Parathyroid adenoma (tissue), 2 donors: Measurements from ENCODE around the gene GGT5.

Experiments used
- H2AFZ ChIP-seq: fragments of 300-600 bp; sonication (generic); one replicate; pipeline ENCODE4 v1.7.0; 2017; ENCODE audit warnings: antibody characterized with exemption, mild to moderate bottlenecking
- H3K27ac ChIP-seq: fragments of 300-600 bp; sonication (generic); one replicate; pipeline ENCODE4 v1.7.0; 2017
- H3K27me3 ChIP-seq: fragments of 300-600 bp; sonication (generic); one replicate; pipeline ENCODE4 v1.7.0; 2017; ENCODE audit warnings: low read length; ENCODE audit not compliant: control insufficient read depth, insufficient read depth
- H3K36me3 ChIP-seq: fragments of 300-600 bp; sonication (generic); one replicate; pipeline ENCODE4 v1.7.0; 2017; ENCODE audit warnings: low read length; ENCODE audit not compliant: control insufficient read depth, insufficient read depth
- H3K4me1 ChIP-seq: fragments of 300-600 bp; sonication (generic); one replicate; pipeline ENCODE4 v1.7.0; 2017; ENCODE audit warnings: control low read depth
- H3K4me2 ChIP-seq: fragments of 300-600 bp; sonication (generic); one replicate; pipeline ENCODE4 v1.7.0; 2017; ENCODE audit warnings: low read length
- H3K4me3 ChIP-seq: fragments of 300-600 bp; sonication (generic); one replicate; pipeline ENCODE4 v1.7.0; 2017; ENCODE audit warnings: low read depth, low read length
- H3K79me2 ChIP-seq: fragments of 300-600 bp; sonication (generic); one replicate; pipeline ENCODE4 v1.7.0; 2017; ENCODE audit warnings: control low read depth
- H3K9ac ChIP-seq: fragments of 300-600 bp; sonication (generic); one replicate; pipeline ENCODE4 v1.7.0; 2017; ENCODE audit warnings: mild to moderate bottlenecking
- H3K9me3 ChIP-seq: fragments of 300-600 bp; sonication (generic); one replicate; pipeline ENCODE4 v1.7.0; 2017; ENCODE audit warnings: low read length; ENCODE audit not compliant: control insufficient read depth
- TF ChIP-seq, protein P1 (sequence below): fragments of 300-600 bp; sonication (generic); IDR thresholded peaks from one replicate; pipeline ENCODE4 v1.7.0; 2017; ENCODE audit warnings: antibody characterized with exemption, mild to moderate bottlenecking
- donor health status: primary hyperparathyroidism.

GGT5 gene

DNA sequence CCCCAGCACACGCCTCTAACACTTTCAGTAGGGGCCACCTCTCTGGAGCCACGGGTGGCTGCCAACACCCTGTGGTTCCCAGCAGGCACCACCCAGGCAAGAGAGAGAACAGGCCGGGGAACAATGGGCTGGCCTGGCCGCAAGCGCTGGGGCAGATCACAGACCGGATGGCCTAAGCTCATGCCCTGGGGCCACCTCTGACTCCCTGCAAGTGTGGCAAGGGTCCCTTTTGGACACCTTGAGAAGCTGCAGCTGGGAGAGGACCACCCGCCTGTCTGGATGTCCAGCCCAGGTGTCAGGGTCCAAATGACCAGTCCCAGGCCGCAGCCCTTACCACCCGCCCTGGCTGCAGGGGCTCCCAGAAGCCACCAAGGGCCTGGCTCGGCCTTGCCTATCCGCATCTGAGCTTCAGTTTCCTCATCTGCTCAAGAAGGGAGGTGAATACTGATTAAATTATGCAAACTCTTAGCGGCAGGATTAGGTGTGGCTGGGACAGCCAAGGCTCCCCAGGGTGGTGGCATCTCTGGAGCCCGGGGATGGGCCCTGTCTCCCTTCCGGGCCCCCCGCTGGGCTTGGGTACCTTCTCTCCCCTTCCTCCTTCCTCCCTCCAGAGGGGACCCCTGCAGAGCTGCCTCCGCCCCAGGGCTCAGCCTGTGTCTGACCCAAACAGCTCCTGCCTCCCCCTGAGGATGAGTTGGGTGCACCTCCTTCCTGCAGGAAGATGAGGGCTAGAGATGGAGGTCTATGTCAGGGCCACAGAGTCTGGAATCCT, 64.4 kb downstream of the GGT5 start:
- Histone ChIP-seq H3K36me3 (no peaks in the 10 kb centered on the region), H3K9me3 (no peaks in the 10 kb centered on the region)

GRCh38 chr22:24179478-24180210, 65.2 kb downstream of the GGT5 start:
- Histone ChIP-seq H3K27me3 (no peaks in the 10 kb centered on the region), H3K4me2 (no peak overlapping the region), H3K4me3 (no peak overlapping the region), H3K36me3 (no peaks in the 10 kb centered on the region), H3K9me3 (no peaks in the 10 kb centered on the region), H3K9ac (no peak overlapping the region), H3K4me1 (no peaks in the 10 kb centered on the region), H3K27ac (no peak overlapping the region), H3K79me2 (no peaks in the 10 kb centered on the region), H2AFZ (no peak overlapping the region)
- TF ChIP-seq, protein P1, sequence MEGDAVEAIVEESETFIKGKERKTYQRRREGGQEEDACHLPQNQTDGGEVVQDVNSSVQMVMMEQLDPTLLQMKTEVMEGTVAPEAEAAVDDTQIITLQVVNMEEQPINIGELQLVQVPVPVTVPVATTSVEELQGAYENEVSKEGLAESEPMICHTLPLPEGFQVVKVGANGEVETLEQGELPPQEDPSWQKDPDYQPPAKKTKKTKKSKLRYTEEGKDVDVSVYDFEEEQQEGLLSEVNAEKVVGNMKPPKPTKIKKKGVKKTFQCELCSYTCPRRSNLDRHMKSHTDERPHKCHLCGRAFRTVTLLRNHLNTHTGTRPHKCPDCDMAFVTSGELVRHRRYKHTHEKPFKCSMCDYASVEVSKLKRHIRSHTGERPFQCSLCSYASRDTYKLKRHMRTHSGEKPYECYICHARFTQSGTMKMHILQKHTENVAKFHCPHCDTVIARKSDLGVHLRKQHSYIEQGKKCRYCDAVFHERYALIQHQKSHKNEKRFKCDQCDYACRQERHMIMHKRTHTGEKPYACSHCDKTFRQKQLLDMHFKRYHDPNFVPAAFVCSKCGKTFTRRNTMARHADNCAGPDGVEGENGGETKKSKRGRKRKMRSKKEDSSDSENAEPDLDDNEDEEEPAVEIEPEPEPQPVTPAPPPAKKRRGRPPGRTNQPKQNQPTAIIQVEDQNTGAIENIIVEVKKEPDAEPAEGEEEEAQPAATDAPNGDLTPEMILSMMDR, result no peak

More for the DNA sequence above, 64.4 kb downstream of the GGT5 start:
- TF ChIP-seq, protein P1, result no peak
- H3K27me3 ChIP-seq, result no peaks in the 10 kb centered on the region
- H3K9ac ChIP-seq, result no peak overlapping the region
- no peak overlapping the region for H3K27ac ChIP-seq
- no peaks in the 10 kb centered on the region for H3K79me2 ChIP-seq
- no peak overlapping the region for H3K4me3 ChIP-seq
- H3K4me1 ChIP-seq, result no peaks in the 10 kb centered on the region
- H3K4me2 ChIP-seq, result no peak overlapping the region
- H2AFZ ChIP-seq, result no peak overlapping the region

DNA sequence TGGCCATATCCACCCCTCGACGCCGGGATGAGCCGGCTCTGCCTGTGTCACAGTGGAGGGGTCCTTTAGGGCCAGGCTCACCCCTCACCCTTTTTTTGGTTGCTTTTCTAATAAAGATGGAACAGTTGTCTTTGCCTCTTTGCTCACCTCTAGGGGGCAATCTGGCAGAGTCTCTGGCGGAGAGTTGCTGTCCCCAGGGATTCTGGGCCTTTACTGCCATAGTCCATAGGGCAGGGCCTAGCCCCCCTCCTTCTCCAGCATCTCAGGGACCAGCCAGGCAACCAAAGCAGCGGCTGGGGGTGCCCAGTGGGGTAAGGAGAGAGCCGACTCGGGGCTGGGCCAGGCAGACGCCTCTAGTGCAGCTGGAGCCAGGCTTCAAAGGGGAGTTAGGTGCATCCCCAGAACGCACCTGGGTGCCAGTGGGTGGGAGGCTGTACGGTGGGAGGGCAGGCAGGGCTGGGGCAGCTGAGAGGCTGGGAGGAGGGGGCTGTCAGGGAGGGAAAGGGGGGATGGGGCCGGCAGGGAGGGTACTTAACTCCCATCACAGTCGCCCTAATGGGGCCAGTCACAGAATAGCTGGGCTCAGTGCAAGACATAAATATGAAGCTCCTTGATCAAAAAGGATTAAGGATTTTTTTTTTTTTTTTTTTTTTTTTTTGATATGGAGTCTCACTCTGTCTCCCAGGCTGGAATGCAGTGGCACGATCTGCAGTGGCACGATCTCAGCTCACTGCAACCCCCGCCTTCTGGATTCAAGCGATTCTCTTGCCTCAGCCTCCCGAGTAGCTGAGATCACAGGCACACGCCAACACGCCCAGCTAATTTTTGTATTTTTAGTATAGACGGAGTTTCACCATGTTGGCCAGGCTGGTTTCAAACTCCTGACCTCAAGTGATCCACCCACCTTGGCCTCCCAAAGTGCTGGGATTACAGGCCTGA, 66.1 kb downstream of the GGT5 start:
- Histone ChIP-seq H3K4me2 (no peak overlapping the region), H3K9me3 (no peaks in the 10 kb centered on the region), H3K9ac (no peak overlapping the region), H3K27me3 (no peaks in the 10 kb centered on the region), H3K4me3 (no peak overlapping the region), H3K79me2 (no peaks in the 10 kb centered on the region), H2AFZ (no peak overlapping the region), H3K4me1 (no peaks in the 10 kb centered on the region), H3K27ac (no peak overlapping the region), H3K36me3 (no peaks in the 10 kb centered on the region)
- TF ChIP-seq, protein P1, result no peak

- H3K4me2 ChIP-seq, result no peak overlapping the region
- H3K27ac ChIP-seq, result no peak overlapping the region
- no peaks in the 10 kb centered on the region for H3K27me3 ChIP-seq
- no peak overlapping the region for H3K4me3 ChIP-seq
- no peaks in the 10 kb centered on the region for H3K9me3 ChIP-seq
- H3K36me3 ChIP-seq, result no peaks in the 10 kb centered on the region
- no peaks in the 10 kb centered on the region for H3K79me2 ChIP-seq
- no peak overlapping the region for H2AFZ ChIP-seq
- TF ChIP-seq, protein P1, result no peak
- H3K4me1 ChIP-seq, result no peaks in the 10 kb centered on the region
- no peak overlapping the region for H3K9ac ChIP-seq
Observed at GRCh38 chr22:24178021-24178431, 66.9 kb downstream of the GGT5 start.
